PC-9 (cell line): Measurements from ENCODE around the gene AVL9.

Source experiments
- CTCF ChIP-seq: fragments of 200-600 bp; sonication (generic); conservative IDR thresholded peaks from 2 replicates; pipeline ENCODE4 v1.6.1; 2017; ENCODE audit warnings: mixed run types, antibody characterized with exemption, mild to moderate bottlenecking, moderate library complexity
- EZH2 ChIP-seq: fragments of 200-600 bp; sonication (generic); IDR thresholded peaks from 2 replicates; pipeline ENCODE4 v1.8.0; 2017; ENCODE audit warnings: antibody characterized with exemption, low read depth

- TF ChIP-seq CTCF (no peak), EZH2 (no peak)
Measured at GRCh38 chr7:32511791-32512190, 16.5 kb downstream of the AVL9 start.
